Sigmoid colon (tissue), 7 donors: ENCODE data around the gene CLEC3B. TPM values are rescaled to one million over a fixed set of nuclear protein-coding genes. Genes with fewer than 3 reads are reported as not detected.
"Not testable (repeated sequence)": the region's sequence is repeated elsewhere in the genome, so short reads cannot be mapped to it uniquely, and the experiment has no call there.

Experiments
- DNase-seq: peaks from one replicate; pipeline ENCODE4 v3.0.0-alpha.2; 2019
- H3K27ac ChIP-seq, 4 donors: fragments of 200-600 bp; sonication (generic); one replicate each; pipeline ENCODE4 v1.5.1; 2016 to 2019; ENCODE audit warnings: mild to moderate bottlenecking in 1 of 4
- H3K27me3 ChIP-seq, 3 donors: fragments of 200-600 bp; sonication (generic); one replicate each; pipeline ENCODE4 v1.5.1; 2019; ENCODE audit warnings: mild to moderate bottlenecking in 1 of 3
- H3K36me3 ChIP-seq, 4 donors: fragments of 200-600 bp; sonication (generic); one replicate each; pipeline ENCODE4 v1.5.1; 2016 to 2019
- H3K4me1 ChIP-seq, 4 donors: fragments of 200-600 bp; sonication (generic); one replicate each; pipeline ENCODE4 v1.5.1; 2017 to 2019
- H3K4me3 ChIP-seq, 4 donors: fragments of 200-600 bp; sonication (generic); one replicate each; pipeline ENCODE4 v1.5.1; 2017 to 2019; ENCODE audit warnings: mild to moderate bottlenecking in 2 of 4, moderate library complexity in 1 of 4
- H3K9me3 ChIP-seq, 4 donors: fragments of 200-600 bp in 3 of 4; sonication (generic) in 3 of 4; one replicate each; pipeline versions ENCODE4 v1.5.1 to v1.6.1; 2013 to 2019
- EP300 ChIP-seq, 4 donors: sonication (generic); formaldehyde crosslinking; IDR thresholded peaks; one replicate each; pipeline ENCODE4 v1.6.1; 2017; ENCODE audit warnings: antibody characterized with exemption in 4 of 4
- POLR2A ChIP-seq, 2 donors: fragments of 450-650 bp; IDR thresholded peaks; one replicate each; pipeline ENCODE4 v1.6.1; 2016; ENCODE audit warnings: antibody characterized with exemption in 2 of 2, mild to moderate bottlenecking in 2 of 2, moderate library complexity in 2 of 2
- POLR2AphosphoS5 ChIP-seq, 4 donors: sonication (generic); formaldehyde crosslinking; IDR thresholded peaks; one replicate each; pipeline ENCODE4 v1.6.1; 2017; ENCODE audit warnings: antibody characterized with exemption in 4 of 4
- WGBS, 2 donors: extraction: QIAGEN DNeasy Blood & Tissue Kit; methylation state at CpG; one replicate each; pipeline ENCODE4 v1.1.7; 2013; 5-methylcytosine and 5-hydroxymethylcytosine counted together
- intact Hi-C: fragments of 100-400 bp; cut with DNase I; formaldehyde crosslinking; loops from one replicate; pipeline ENCODE4 v1.15.1; 2023
- polyA plus RNA-seq, 3 donors: library from polyadenylated mRNA; stranded (reverse); fragments of 200-250 nt; gene quantifications; one replicate each; pipeline ENCODE4 v1.2.3, GENCODE V29; 2013
- total RNA-seq, 4 donors: library from RNA; depleted of rRNA; stranded (reverse); fragments of >200 nt; gene quantifications; one replicate each; pipeline ENCODE4 v1.1.0, GENCODE V29; 2016
- TF ChIP-seq, protein P1 (sequence below), 4 experiments: fragments of 450-650 bp in 3 of 4; fragments of 200-600 bp in 1 of 4; IDR thresholded peaks; one replicate each; pipeline ENCODE4 v1.5.1; 2016 to 2019; ENCODE audit warnings: antibody characterized with exemption in 4 of 4, mild to moderate bottlenecking in 3 of 4, moderate library complexity in 2 of 4
- donor health status: healthy with polysubstance abuse.
- donor health status: Bipolar disorder and iron deficiency.
- donor health status: healthy.

CLEC3B gene
- total and polyA plus RNA-seq, 7 donors = 8.8 to 97.2 (median 35.3) TPM

DNA sequence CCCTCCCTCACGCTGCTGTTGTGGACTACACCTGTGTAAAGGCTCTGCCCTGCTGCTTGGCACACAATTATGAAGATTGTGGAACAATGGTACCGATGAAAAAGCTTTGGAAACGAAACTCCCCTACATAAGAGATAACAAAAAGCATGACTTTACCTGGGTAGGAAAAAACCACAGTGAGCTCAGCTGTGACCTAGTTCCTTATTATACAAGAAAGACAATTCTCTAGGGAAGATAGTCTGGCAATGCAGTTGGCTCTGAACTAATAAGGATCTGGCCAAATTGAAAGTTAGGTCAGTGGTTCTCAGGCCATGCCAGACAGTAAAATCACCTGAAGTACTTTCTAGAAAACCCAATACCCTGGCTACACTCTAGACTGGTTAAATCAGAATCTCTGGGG, 16.1 kb downstream of the CLEC3B start:
- Histone ChIP-seq H3K36me3 (no peaks in the 10 kb centered on the region), H3K27ac (no peak overlapping the region), H3K9me3 (no peaks in the 10 kb centered on the region), H3K27me3 (no peaks in the 10 kb centered on the region), H3K4me1 (peaks cover 0 to 31% (median 9%) of the 10 kb centered on the region in 4 donors), H3K4me3 (no peak overlapping the region)
- no peak for TF ChIP-seq POLR2A (IDR thresholded peaks at IDR 0.05)
- TF ChIP-seq EP300 (IDR thresholded peaks at IDR 0.05) = no peak
- TF ChIP-seq, protein P1, sequence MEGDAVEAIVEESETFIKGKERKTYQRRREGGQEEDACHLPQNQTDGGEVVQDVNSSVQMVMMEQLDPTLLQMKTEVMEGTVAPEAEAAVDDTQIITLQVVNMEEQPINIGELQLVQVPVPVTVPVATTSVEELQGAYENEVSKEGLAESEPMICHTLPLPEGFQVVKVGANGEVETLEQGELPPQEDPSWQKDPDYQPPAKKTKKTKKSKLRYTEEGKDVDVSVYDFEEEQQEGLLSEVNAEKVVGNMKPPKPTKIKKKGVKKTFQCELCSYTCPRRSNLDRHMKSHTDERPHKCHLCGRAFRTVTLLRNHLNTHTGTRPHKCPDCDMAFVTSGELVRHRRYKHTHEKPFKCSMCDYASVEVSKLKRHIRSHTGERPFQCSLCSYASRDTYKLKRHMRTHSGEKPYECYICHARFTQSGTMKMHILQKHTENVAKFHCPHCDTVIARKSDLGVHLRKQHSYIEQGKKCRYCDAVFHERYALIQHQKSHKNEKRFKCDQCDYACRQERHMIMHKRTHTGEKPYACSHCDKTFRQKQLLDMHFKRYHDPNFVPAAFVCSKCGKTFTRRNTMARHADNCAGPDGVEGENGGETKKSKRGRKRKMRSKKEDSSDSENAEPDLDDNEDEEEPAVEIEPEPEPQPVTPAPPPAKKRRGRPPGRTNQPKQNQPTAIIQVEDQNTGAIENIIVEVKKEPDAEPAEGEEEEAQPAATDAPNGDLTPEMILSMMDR (IDR thresholded peaks at IDR 0.05) = no peak
- TF ChIP-seq POLR2AphosphoS5 (IDR thresholded peaks at IDR 0.05) = no peak
- no peak for DNase-seq
- 51 to 68% methylated on average over 3 of the region's 3 CpGs for WGBS, 2 donors
- intact Hi-C loops = no loop called here

DNA sequence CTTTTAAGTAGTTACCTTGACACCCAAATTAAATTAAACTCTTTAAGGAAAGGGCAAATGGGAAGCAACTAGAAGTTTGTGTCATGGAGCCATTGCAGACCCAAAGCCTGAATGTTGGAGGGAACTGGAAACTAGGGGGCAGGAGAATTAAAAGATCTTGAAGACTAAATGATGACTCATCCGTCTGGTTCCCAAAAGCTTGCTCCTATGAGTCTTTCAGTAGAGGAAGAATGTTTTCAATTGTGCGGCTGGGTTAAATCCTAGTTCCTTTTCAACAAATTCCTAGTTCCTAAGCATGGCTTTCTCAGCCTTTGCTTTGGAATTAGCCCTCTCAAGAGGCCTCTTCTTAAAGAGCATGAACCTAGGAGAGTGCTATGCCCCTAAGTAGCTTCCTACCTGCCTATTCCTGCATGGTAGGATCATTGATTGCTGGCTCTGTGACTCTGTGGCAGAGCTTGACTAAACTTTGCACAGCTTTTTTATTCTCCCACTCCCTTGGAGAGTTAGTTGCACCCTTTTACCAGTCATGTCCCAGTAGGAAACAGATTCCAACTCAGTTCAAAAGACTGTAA, 17.7 kb downstream of the CLEC3B start:
- H3K4me3 ChIP-seq = no peak overlapping the region
- no peaks in the 10 kb centered on the region for H3K9me3 ChIP-seq
- 61 to 85% methylated on average over 2 of the region's 2 CpGs for WGBS, 2 donors
- no peaks in the 10 kb centered on the region for H3K27me3 ChIP-seq
- H3K36me3 ChIP-seq = no peaks in the 10 kb centered on the region
- intact Hi-C loops = no loop called here
- H3K27ac ChIP-seq = peak overlapping the region in 2 of 4 donors; percentile 22 to 34
- H3K4me1 ChIP-seq = peaks cover 0 to 25% (median 6%) of the 10 kb centered on the region in 4 donors
- no peak for TF ChIP-seq POLR2AphosphoS5 (IDR thresholded peaks at IDR 0.05)
- no peak for TF ChIP-seq EP300 (IDR thresholded peaks at IDR 0.05)
- TF ChIP-seq POLR2A (IDR thresholded peaks at IDR 0.05) = no peak
- TF ChIP-seq, protein P1 (IDR thresholded peaks at IDR 0.05) = no peak
- no peak for DNase-seq

DNA sequence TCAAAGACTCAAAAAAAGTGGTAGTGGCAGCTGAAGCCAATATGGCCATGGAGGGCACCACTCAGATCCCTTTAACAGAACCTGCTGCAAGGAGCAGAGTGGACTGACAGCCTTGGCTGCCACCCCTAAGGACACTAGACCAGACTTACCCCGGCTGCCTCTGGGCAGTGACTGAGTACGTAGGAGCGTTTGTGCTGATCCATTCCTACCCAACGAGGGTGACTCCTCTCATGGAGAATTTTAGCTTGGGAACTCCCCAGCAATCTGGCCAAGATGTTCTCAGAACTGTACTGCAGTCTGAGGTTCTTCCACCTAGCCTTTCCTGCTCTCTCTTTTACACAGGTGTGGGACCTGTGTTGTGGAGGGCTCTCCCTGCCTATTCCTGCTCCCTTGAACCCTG, 22.1 kb downstream of the CLEC3B start:
- TF ChIP-seq POLR2AphosphoS5 (IDR thresholded peaks at IDR 0.05) = no peak
- TF ChIP-seq POLR2A (IDR thresholded peaks at IDR 0.05) = no peak
- TF ChIP-seq, protein P1 (IDR thresholded peaks at IDR 0.05) = no peak
- no peak for TF ChIP-seq EP300 (IDR thresholded peaks at IDR 0.05)
- H3K36me3 ChIP-seq = no peaks in the 10 kb centered on the region
- DNase-seq = no peak
- H3K27me3 ChIP-seq = no peaks in the 10 kb centered on the region
- H3K27ac ChIP-seq = no peak overlapping the region
- no peaks in the 10 kb centered on the region for H3K9me3 ChIP-seq
- peaks cover 0 to 8% (median 4%) of the 10 kb centered on the region in 4 donors for H3K4me1 ChIP-seq
- no peak overlapping the region for H3K4me3 ChIP-seq
- intact Hi-C loops = no loop called here
- WGBS, 2 donors = 84 to 88% methylated on average over 4 of the region's 4 CpGs

DNA sequence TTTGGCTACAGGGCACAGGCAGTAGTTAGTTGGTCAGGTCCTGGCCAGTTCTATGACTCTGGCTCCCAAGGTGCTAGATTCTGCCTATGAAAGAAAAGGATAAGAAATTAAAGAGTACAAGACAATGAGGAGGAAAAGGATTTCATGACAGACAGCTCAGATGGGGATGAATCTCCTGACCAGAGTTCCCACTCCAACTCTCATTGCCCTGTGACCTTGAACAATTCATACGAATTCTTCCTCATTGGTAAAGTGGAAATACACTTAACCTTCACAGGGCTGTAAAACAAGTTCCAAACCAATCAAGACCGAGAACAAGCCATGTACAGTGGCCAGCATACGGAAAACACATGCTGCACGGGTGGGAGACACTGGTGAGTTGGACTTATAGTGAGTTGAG, 23.7 kb downstream of the CLEC3B start:
- Histone ChIP-seq H3K27ac (no peak overlapping the region), H3K36me3 (no peaks in the 10 kb centered on the region), H3K4me3 (no peak overlapping the region), H3K9me3 (no peaks in the 10 kb centered on the region), H3K4me1 (peaks cover 0 to 11% (median 8%) of the 10 kb centered on the region in 4 donors), H3K27me3 (no peaks in the 10 kb centered on the region)
- intact Hi-C loops = loop anchor here (5.0 kb wide), 1 partner anchor 142 kb away; no protein-coding TSS in a partner anchor
- DNase-seq = no peak
- TF ChIP-seq EP300 (IDR thresholded peaks at IDR 0.05) (no peak), POLR2A (IDR thresholded peaks at IDR 0.05) (no peak), POLR2AphosphoS5 (IDR thresholded peaks at IDR 0.05) (no peak)
- TF ChIP-seq, protein P1 (IDR thresholded peaks at IDR 0.05) = no peak
- 49 to 83% methylated on average over 4 of the region's 4 CpGs for WGBS, 2 donors

DNA sequence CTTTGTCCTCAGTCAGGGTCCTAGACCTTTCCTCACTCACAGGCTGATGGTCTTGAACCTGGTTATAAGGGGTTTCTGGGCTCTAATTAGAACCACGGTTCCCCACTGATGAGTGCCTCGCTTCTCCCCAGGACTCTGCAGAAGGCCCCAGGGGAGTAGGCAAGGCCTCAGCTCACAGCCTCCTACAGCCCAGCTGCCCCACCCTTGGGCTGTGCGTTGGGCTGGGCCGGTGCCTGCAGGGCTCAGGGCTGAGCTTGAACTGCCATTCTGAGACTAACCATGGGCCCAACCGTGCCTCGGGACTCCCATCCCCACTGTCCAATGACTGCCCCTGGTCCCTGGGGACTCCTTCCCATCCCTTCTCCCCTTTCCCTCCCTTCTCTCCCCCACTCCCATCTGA, 25.6 kb downstream of the CLEC3B start:
- H3K4me1 ChIP-seq = peaks cover 0 to 30% (median 23%) of the 10 kb centered on the region in 4 donors
- no peak overlapping the region for H3K4me3 ChIP-seq
- H3K27ac ChIP-seq = no peak overlapping the region
- DNase-seq = no peak
- TF ChIP-seq POLR2A (IDR thresholded peaks at IDR 0.05) = no peak
- no peak for TF ChIP-seq POLR2AphosphoS5 (IDR thresholded peaks at IDR 0.05)
- TF ChIP-seq, protein P1 (IDR thresholded peaks at IDR 0.05) = no peak
- no peak for TF ChIP-seq EP300 (IDR thresholded peaks at IDR 0.05)
- intact Hi-C loops = loop anchor here (2.0 to 5.0 kb wide), 2 partner anchors 59 to 141 kb away; no protein-coding TSS in a partner anchor
- no peaks in the 10 kb centered on the region for H3K9me3 ChIP-seq
- H3K27me3 ChIP-seq = no peaks in the 10 kb centered on the region
- WGBS, 2 donors = 71 to 85% methylated on average over 6 of the region's 6 CpGs
- no peaks in the 10 kb centered on the region for H3K36me3 ChIP-seq

DNA sequence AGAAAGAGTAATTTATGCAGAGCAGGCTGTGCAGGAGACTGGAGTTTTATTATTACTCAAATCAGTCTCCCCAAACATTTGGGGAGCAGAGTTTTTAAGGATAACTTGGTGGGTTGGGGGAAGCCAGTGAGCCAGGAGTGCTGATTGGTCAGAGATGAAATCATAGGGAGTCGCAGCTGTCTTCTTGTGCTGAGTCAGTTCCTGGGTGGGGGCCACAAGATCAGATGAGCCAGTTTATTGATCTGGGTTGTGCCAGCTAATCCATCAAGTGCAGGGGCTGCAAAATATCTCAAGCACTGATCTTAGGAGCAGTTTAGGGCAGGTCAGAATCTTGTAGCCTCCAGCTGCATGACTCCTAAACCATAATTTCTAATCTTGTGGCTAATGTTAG, 27.7 kb downstream of the CLEC3B start:
- H3K4me3 ChIP-seq, H3K27me3 ChIP-seq, H3K9me3 ChIP-seq, H3K36me3 ChIP-seq, DNase-seq: not testable (repeated sequence)
- Histone ChIP-seq H3K4me1 (peaks cover 0 to 44% (median 35%) of the 10 kb centered on the region in 4 donors), H3K27ac (peak overlapping the region in 2 of 4 donors; percentile 73 to 79)
- intact Hi-C loops = loop anchor here (2.0 to 5.0 kb wide), 2 partner anchors 57 to 139 kb away; no protein-coding TSS in a partner anchor
- WGBS, 2 donors = 66 to 85% methylated on average over 1 of the region's 1 CpG
